ENCODE results near the gene SEPTIN1. TPM values are rescaled to one million over a fixed set of nuclear protein-coding genes. Genes with fewer than 3 reads are reported as not detected.
"Not testable (repeated sequence)": the region's sequence is repeated elsewhere in the genome, so short reads cannot be mapped to it uniquely, and the experiment has no call there.

The SEPTIN1 gene
- total and polyA plus RNA-seq, 2 donors (not counting 3 experiments of a cell fraction or from before 2014, with no cell fraction given): 0.07 to 0.75 TPM

GRCh38 chr16:30340621-30341020 is 41.7 kb downstream of the SEPTIN1 start:
- H3K79me2 ChIP-seq (ENCODE audit: control insufficient read depth, insufficient read depth, low read length): no peaks in the 10 kb centered on the region
- no peak for DNase-seq (ENCODE audit: low read depth, low spot score)
- no peak overlapping the region for H3K27ac ChIP-seq (ENCODE audit: insufficient read depth, low read depth, low read length)
- H3K4me2 ChIP-seq (ENCODE audit: insufficient read depth, low read length): no peak overlapping the region
- H3K9me3 ChIP-seq (replicated peaks; ENCODE audit: control insufficient read depth, insufficient read depth, low read length): no peaks in the 10 kb centered on the region
- no peaks in the 10 kb centered on the region for H3K9me1 ChIP-seq (replicated peaks; ENCODE audit: control insufficient read depth, extremely low read depth, insufficient read depth, low read length)
- no peak for FAIRE-seq
- H3K27me3 ChIP-seq (ENCODE audit: control insufficient read depth in 2 of 2, insufficient read depth in 2 of 2, low read length in 2 of 2): no peaks in the 10 kb centered on the region
- TF ChIP-seq FOS (IDR thresholded peaks at IDR 0.05; ENCODE audit: borderline replicate concordance, insufficient read depth, low read length) (no peak), MYC (IDR thresholded peaks at IDR 0.05; ENCODE audit: low read depth, low read length) (no peak), EZH2 (IDR thresholded peaks at IDR 0.05; ENCODE audit: borderline replicate concordance, low read depth, low read length, severe bottlenecking) (no peak), MAX (IDR thresholded peaks at IDR 0.05; ENCODE audit: insufficient read depth, insufficient read length) (no peak), POLR2A (IDR thresholded peaks at IDR 0.05; ENCODE audit: low read depth, low read length) (no peak), CTCF (IDR thresholded peaks at IDR 0.05; ENCODE audit: extremely low read depth in 1 of 2, insufficient read depth in 1 of 2, low read depth in 1 of 2, low read length in 2 of 2) (no peak), JUN (IDR thresholded peaks at IDR 0.05; ENCODE audit: borderline replicate concordance, insufficient read depth, insufficient read length, low read depth) (no peak), POLR2AphosphoS5 (IDR thresholded peaks at IDR 0.05; ENCODE audit: insufficient read depth, low read depth, low read length) (no peak), GATA2 (IDR thresholded peaks at IDR 0.05; ENCODE audit: insufficient read depth, insufficient read length, low read depth, low read length) (no peak)
- no TSS peak for BruUV-seq (replicated peaks)
- ChIA-PET POLR2A (no interaction called here), CTCF (interaction anchor here (1.1 to 1.9 kb wide), 1 partner anchor 69 kb away, joined by 3 to 14 read pairs; no protein-coding TSS in a partner anchor)
- H3K4me1 ChIP-seq (ENCODE audit: control insufficient read depth, extremely low read depth, insufficient read depth, low read length): peaks cover 1% of the 10 kb centered on the region
- no peak overlapping the region for H3K4me3 ChIP-seq (replicated peaks in 1 of 3; ENCODE audit: insufficient read depth in 1 of 3, low read depth in 1 of 3, low read length in 3 of 3)
- intact Hi-C loops (cut with micrococcal nuclease) (no loop called here), dilution Hi-C loops (cut with MboI; ENCODE audit: extremely low pct_ligation_motif_present, low sequenced_read_pairs) (no loop called here)
- H4K20me1 ChIP-seq (replicated peaks; ENCODE audit: control insufficient read depth, extremely low read depth, insufficient read depth, low read length): no peaks in the 10 kb centered on the region
- no peak overlapping the region for H2AFZ ChIP-seq (ENCODE audit: low read depth, low read length)
- H3K36me3 ChIP-seq (ENCODE audit: control insufficient read depth in 2 of 2, extremely low read depth in 1 of 2, insufficient read depth in 2 of 2, low read length in 2 of 2): no peaks in the 10 kb centered on the region
- no peak overlapping the region for H3K9ac ChIP-seq (replicated peaks; ENCODE audit: extremely low read depth, insufficient read depth, low read length)

GRCh38 chr16:30338715-30339114 is 43.6 kb downstream of the SEPTIN1 start:
- H4K20me1 ChIP-seq (replicated peaks; ENCODE audit: control insufficient read depth, extremely low read depth, insufficient read depth, low read length); H3K9me3 ChIP-seq (replicated peaks; ENCODE audit: control insufficient read depth, insufficient read depth, low read length); DNase-seq (ENCODE audit: low read depth, low spot score); POLR2A ChIA-PET; H3K79me2 ChIP-seq (ENCODE audit: control insufficient read depth, insufficient read depth, low read length); H3K4me2 ChIP-seq (ENCODE audit: insufficient read depth, low read length); H3K27ac ChIP-seq (ENCODE audit: insufficient read depth, low read depth, low read length); H3K9ac ChIP-seq (replicated peaks; ENCODE audit: extremely low read depth, insufficient read depth, low read length); H3K36me3 ChIP-seq (ENCODE audit: control insufficient read depth in 2 of 2, extremely low read depth in 1 of 2, insufficient read depth in 2 of 2, low read length in 2 of 2); H3K9me1 ChIP-seq (replicated peaks; ENCODE audit: control insufficient read depth, extremely low read depth, insufficient read depth, low read length); H3K4me1 ChIP-seq (ENCODE audit: control insufficient read depth, extremely low read depth, insufficient read depth, low read length); CTCF ChIA-PET; H3K4me3 ChIP-seq (replicated peaks in 1 of 3; ENCODE audit: insufficient read depth in 1 of 3, low read depth in 1 of 3, low read length in 3 of 3); FAIRE-seq; H3K27me3 ChIP-seq (ENCODE audit: control insufficient read depth in 2 of 2, insufficient read depth in 2 of 2, low read length in 2 of 2); BruUV-seq (replicated peaks); dilution Hi-C loops (cut with MboI; ENCODE audit: extremely low pct_ligation_motif_present, low sequenced_read_pairs); H2AFZ ChIP-seq (ENCODE audit: low read depth, low read length); intact Hi-C loops (cut with micrococcal nuclease): not testable (repeated sequence)

DNA sequence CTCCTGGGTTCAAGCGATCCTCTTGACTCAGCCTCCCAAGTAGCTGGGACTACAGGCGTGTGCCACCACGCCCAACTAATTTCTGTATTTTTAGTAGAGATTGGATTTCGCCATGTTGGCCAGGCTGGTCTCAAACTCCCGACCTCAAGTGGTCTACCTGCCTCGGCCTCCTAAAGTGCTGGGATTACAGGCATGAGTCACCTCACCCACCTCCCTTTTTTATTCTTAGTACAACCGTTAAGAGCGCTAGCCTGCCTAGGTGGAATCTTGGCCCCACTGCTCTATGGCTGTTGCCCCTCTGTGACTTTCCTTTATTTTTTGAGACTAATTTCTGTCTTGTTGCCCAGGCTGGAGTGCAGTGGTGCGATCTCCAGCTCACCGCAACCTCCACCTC is 44.4 kb downstream of the SEPTIN1 start:
- H3K4me1 ChIP-seq (ENCODE audit: control insufficient read depth, extremely low read depth, insufficient read depth, low read length); H3K4me2 ChIP-seq (ENCODE audit: insufficient read depth, low read length); H3K4me3 ChIP-seq (replicated peaks in 1 of 3; ENCODE audit: insufficient read depth in 1 of 3, low read depth in 1 of 3, low read length in 3 of 3); dilution Hi-C loops (cut with MboI; ENCODE audit: extremely low pct_ligation_motif_present, low sequenced_read_pairs); H4K20me1 ChIP-seq (replicated peaks; ENCODE audit: control insufficient read depth, extremely low read depth, insufficient read depth, low read length); intact Hi-C loops (cut with micrococcal nuclease); H3K9me3 ChIP-seq (replicated peaks; ENCODE audit: control insufficient read depth, insufficient read depth, low read length); H3K79me2 ChIP-seq (ENCODE audit: control insufficient read depth, insufficient read depth, low read length); BruUV-seq (replicated peaks); FAIRE-seq; H2AFZ ChIP-seq (ENCODE audit: low read depth, low read length); H3K27ac ChIP-seq (ENCODE audit: insufficient read depth, low read depth, low read length); H3K27me3 ChIP-seq (ENCODE audit: control insufficient read depth in 2 of 2, insufficient read depth in 2 of 2, low read length in 2 of 2); H3K9me1 ChIP-seq (replicated peaks; ENCODE audit: control insufficient read depth, extremely low read depth, insufficient read depth, low read length); POLR2A ChIA-PET; H3K9ac ChIP-seq (replicated peaks; ENCODE audit: extremely low read depth, insufficient read depth, low read length); DNase-seq (ENCODE audit: low read depth, low spot score); CTCF ChIA-PET; H3K36me3 ChIP-seq (ENCODE audit: control insufficient read depth in 2 of 2, extremely low read depth in 1 of 2, insufficient read depth in 2 of 2, low read length in 2 of 2): not testable (repeated sequence)

All from endothelial cell of umbilical vein (primary cell).